ENCODE measurements around the gene IL17RE. TPM values are rescaled to one million over a fixed set of nuclear protein-coding genes. Genes with fewer than 3 reads are reported as not detected.

IL17RE gene
- total RNA-seq, 1 donor, result 0.72 TPM

DNA sequence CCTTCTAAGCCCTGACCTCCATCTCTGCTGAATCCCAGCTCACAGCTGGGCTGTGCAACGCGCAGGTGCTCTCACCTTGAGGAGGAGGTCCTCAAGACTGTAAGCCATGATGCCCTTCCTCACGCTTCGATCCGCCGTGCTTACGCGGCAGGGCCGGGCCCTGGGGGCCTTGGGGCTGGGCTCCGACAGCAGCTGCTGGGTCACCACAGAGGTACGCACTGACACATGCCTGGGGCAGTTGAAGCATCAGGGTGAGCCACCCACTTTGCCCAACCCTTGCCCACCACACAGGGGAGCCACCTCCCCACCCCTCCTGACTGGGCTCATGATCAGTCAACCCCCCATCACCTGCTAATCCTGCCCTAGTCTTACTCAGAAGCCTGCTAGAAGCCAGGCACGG is 25.7 kb upstream of the IL17RE start:
- Histone ChIP-seq H3K79me2 (ENCODE audit: insufficient read depth, low read length) (no peaks in the 10 kb centered on the region), H3K4me2 (ENCODE audit: insufficient read depth, low read length) (no peak overlapping the region), H3K27ac (ENCODE audit: low read depth, low read length) (no peak overlapping the region), H3K4me1 (ENCODE audit: insufficient read depth, low read length) (no peaks in the 10 kb centered on the region), H3K9me3 (ENCODE audit: low read depth, low read length) (no peaks in the 10 kb centered on the region), H3K4me3 (ENCODE audit: insufficient read depth, low read length) (no peak overlapping the region), H2AFZ (ENCODE audit: low read length) (no peak overlapping the region), H4K20me1 (ENCODE audit: insufficient read depth, low read length) (no peaks in the 10 kb centered on the region), H3K27me3 (ENCODE audit: insufficient read depth, low read length) (no peaks in the 10 kb centered on the region), H3K36me3 (ENCODE audit: insufficient read depth, low read length) (no peaks in the 10 kb centered on the region)
- peak; percentile 21 for DNase-seq (ENCODE audit: insufficient read length, low spot score, missing footprints)
- no peak for TF ChIP-seq CTCF (IDR thresholded peaks at IDR 0.05; ENCODE audit: extremely low read depth, low read depth, low read length)

GRCh38 chr3:9878700-9879099 is 23.9 kb upstream of the IL17RE start:
- Histone ChIP-seq H3K27me3 (ENCODE audit: insufficient read depth, low read length) (no peaks in the 10 kb centered on the region), H3K79me2 (ENCODE audit: insufficient read depth, low read length) (no peaks in the 10 kb centered on the region), H3K4me3 (ENCODE audit: insufficient read depth, low read length) (no peak overlapping the region), H3K4me1 (ENCODE audit: insufficient read depth, low read length) (peaks cover under 1% of the 10 kb centered on the region), H4K20me1 (ENCODE audit: insufficient read depth, low read length) (no peaks in the 10 kb centered on the region), H3K9me3 (ENCODE audit: low read depth, low read length) (no peaks in the 10 kb centered on the region), H3K36me3 (ENCODE audit: insufficient read depth, low read length) (no peaks in the 10 kb centered on the region), H2AFZ (ENCODE audit: low read length) (no peak overlapping the region), H3K27ac (ENCODE audit: low read depth, low read length) (no peak overlapping the region), H3K4me2 (ENCODE audit: insufficient read depth, low read length) (no peak overlapping the region)
- DNase-seq (ENCODE audit: insufficient read length, low spot score, missing footprints), result peak; percentile 79
- no peak for TF ChIP-seq CTCF (IDR thresholded peaks at IDR 0.05; ENCODE audit: extremely low read depth, low read depth, low read length)

DNA sequence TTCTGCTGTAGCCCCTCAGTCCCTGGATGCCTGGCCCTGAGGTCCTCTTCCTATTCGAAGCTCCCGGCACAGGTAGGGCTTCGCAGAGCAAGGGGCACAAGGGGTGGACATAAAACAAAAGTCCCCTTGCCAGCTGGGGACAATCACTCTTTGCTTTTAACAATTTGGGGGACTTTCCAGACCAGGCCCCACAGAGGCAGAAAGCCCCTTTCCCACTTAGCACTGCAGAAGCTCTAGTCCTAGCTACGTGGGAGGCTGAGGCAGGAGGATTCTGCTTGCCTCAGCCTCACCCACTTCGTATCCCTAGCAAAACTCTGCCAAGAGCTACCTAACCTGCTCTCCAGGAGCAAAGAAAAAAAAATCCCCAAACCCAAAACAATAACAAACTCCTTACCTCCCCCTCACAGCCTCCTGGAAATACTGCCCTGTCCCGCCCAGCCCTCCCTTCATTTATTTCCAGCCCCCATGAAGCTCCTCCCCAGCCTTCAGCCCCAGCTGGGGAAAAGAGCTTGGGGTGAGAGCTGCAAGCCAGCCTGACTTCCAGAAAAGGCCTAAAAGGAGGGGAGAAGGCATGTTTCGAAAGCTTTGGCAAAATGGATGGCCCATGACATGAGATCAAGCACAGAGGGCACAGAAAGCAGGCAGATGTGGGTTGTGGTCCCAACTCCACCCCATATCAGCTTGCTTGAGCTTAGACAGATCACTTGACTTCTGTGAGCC is 22.7 kb upstream of the IL17RE start, which contains the start of gene CIDEC:
Gene CIDEC, minus strand, starts transcription at position 424 of the 720 bp plus-strand sequence. CDS start 1,767 bp downstream, outside the sequence.
- no peak for TF ChIP-seq CTCF (IDR thresholded peaks at IDR 0.05; ENCODE audit: extremely low read depth, low read depth, low read length)
- H4K20me1 ChIP-seq (ENCODE audit: insufficient read depth, low read length), result no peaks in the 10 kb centered on the region
- no peaks in the 10 kb centered on the region for H3K79me2 ChIP-seq (ENCODE audit: insufficient read depth, low read length)
- H3K4me2 ChIP-seq (ENCODE audit: insufficient read depth, low read length), result no peak within 1 kb of the TSS
- peak within 1 kb of the TSS; percentile 68 for H2AFZ ChIP-seq (ENCODE audit: low read length)
- H3K27ac ChIP-seq (ENCODE audit: low read depth, low read length), result no peak within 1 kb of the TSS
- no peaks in the 10 kb centered on the region for H3K27me3 ChIP-seq (ENCODE audit: insufficient read depth, low read length)
- H3K4me1 ChIP-seq (ENCODE audit: insufficient read depth, low read length), result peaks cover 12% of the 10 kb centered on the region
- H3K4me3 ChIP-seq (ENCODE audit: insufficient read depth, low read length), result no peak within 1 kb of the TSS
- H3K36me3 ChIP-seq (ENCODE audit: insufficient read depth, low read length), result no peaks in the 10 kb centered on the region
- DNase-seq (ENCODE audit: insufficient read length, low spot score, missing footprints), result peak; percentile 29
- H3K9me3 ChIP-seq (ENCODE audit: low read depth, low read length), result no peaks in the 10 kb centered on the region

- no peak overlapping the region for H3K27ac ChIP-seq (ENCODE audit: low read depth, low read length)
- H3K36me3 ChIP-seq (ENCODE audit: insufficient read depth, low read length), result no peaks in the 10 kb centered on the region
- no peak overlapping the region for H2AFZ ChIP-seq (ENCODE audit: low read length)
- peaks cover 12% of the 10 kb centered on the region for H3K4me1 ChIP-seq (ENCODE audit: insufficient read depth, low read length)
- H3K4me2 ChIP-seq (ENCODE audit: insufficient read depth, low read length), result no peak overlapping the region
- no peak for DNase-seq (ENCODE audit: insufficient read length, low spot score, missing footprints)
- TF ChIP-seq CTCF (IDR thresholded peaks at IDR 0.05; ENCODE audit: extremely low read depth, low read depth, low read length), result no peak
- H3K9me3 ChIP-seq (ENCODE audit: low read depth, low read length), result no peaks in the 10 kb centered on the region
- H3K27me3 ChIP-seq (ENCODE audit: insufficient read depth, low read length), result no peaks in the 10 kb centered on the region
- H3K4me3 ChIP-seq (ENCODE audit: insufficient read depth, low read length), result no peak overlapping the region
- H3K79me2 ChIP-seq (ENCODE audit: insufficient read depth, low read length), result no peaks in the 10 kb centered on the region
- no peaks in the 10 kb centered on the region for H4K20me1 ChIP-seq (ENCODE audit: insufficient read depth, low read length)
These were observed 21.2 kb upstream of the IL17RE start for GRCh38 chr3:9881441-9881840.
